Measurements from ENCODE around the gene TGFBRAP1. TPM values are rescaled to one million over a fixed set of nuclear protein-coding genes. Genes with fewer than 3 reads are reported as not detected.
A peak's percentile ranks its signal among the peaks of the same experiment; 100 is the strongest.

Gene TGFBRAP1
- total RNA-seq, 4 donors from 2014 or later = 20.9 to 30.8 (median 23.2) TPM

GRCh38 chr2:105236060-105236424 is 93.5 kb downstream of the TGFBRAP1 start:
- WGBS, 2 donors = 54 to 64% methylated on average over 5 of the region's 5 CpGs
- no peaks in the 10 kb centered on the region for H3K9me3 ChIP-seq
- H3K4me1 ChIP-seq = peaks cover 0 to 4% (median 0%) of the 10 kb centered on the region in 4 donors
- no peaks in the 10 kb centered on the region for H3K36me3 ChIP-seq
- no peak for DNase-seq (ENCODE audit: low spot score in 2 of 2)
- H3K27ac ChIP-seq = no peak overlapping the region
- TF ChIP-seq, protein P1, sequence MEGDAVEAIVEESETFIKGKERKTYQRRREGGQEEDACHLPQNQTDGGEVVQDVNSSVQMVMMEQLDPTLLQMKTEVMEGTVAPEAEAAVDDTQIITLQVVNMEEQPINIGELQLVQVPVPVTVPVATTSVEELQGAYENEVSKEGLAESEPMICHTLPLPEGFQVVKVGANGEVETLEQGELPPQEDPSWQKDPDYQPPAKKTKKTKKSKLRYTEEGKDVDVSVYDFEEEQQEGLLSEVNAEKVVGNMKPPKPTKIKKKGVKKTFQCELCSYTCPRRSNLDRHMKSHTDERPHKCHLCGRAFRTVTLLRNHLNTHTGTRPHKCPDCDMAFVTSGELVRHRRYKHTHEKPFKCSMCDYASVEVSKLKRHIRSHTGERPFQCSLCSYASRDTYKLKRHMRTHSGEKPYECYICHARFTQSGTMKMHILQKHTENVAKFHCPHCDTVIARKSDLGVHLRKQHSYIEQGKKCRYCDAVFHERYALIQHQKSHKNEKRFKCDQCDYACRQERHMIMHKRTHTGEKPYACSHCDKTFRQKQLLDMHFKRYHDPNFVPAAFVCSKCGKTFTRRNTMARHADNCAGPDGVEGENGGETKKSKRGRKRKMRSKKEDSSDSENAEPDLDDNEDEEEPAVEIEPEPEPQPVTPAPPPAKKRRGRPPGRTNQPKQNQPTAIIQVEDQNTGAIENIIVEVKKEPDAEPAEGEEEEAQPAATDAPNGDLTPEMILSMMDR (IDR thresholded peaks at IDR 0.05) = no peak
- no peak for TF ChIP-seq POLR2A (IDR thresholded peaks at IDR 0.05)
- no peak for TF ChIP-seq EP300 (IDR thresholded peaks at IDR 0.05)
- H3K4me3 ChIP-seq = no peak overlapping the region
- H3K27me3 ChIP-seq = no peaks in the 10 kb centered on the region

DNA sequence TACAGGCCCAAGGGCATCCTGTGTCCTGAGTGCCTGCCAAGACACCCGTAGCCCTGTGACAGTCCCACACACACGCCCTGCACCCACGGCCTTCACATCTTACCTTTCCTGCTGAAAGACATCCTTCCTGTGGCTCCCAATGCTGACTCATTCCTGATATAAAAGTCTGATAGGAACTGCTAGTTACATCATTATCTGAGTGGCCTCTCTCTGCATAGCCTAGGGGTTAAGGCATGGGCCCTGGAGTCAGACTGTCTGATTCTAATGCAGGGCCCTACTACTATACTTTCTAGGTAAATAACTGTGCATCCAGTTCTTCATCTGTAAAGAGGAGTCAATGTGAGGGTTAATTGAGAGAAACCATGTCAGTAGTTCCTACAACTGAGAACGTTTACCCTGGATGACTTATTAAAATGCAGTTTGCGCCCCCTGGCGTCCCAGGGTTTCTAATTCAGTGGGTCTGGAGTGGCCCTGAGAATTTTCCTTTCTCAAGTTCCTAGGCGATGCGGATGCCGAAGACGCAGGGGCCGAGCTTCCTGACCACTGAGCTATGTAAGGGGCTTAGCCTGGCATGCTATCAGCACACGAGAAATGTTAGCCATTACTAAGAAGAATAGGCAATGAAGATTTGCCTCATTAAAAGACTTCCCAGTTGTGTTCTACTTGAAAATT is 94.0 kb downstream of the TGFBRAP1 start:
- DNase-seq (ENCODE audit: low spot score in 2 of 2) = peak; percentile 56 to 88
- Histone ChIP-seq H3K27me3 (no peaks in the 10 kb centered on the region), H3K36me3 (no peaks in the 10 kb centered on the region), H3K9me3 (no peaks in the 10 kb centered on the region), H3K4me1 (peaks cover 0 to 4% (median 0%) of the 10 kb centered on the region in 4 donors), H3K27ac (no peak overlapping the region), H3K4me3 (no peak overlapping the region)
- 19 to 20% methylated on average over 12 of the region's 12 CpGs for WGBS, 2 donors
- no peak for TF ChIP-seq EP300 (IDR thresholded peaks at IDR 0.05)
- TF ChIP-seq, protein P1 (IDR thresholded peaks at IDR 0.05) = peak; percentile 22 to 54 (median 38)

DNA sequence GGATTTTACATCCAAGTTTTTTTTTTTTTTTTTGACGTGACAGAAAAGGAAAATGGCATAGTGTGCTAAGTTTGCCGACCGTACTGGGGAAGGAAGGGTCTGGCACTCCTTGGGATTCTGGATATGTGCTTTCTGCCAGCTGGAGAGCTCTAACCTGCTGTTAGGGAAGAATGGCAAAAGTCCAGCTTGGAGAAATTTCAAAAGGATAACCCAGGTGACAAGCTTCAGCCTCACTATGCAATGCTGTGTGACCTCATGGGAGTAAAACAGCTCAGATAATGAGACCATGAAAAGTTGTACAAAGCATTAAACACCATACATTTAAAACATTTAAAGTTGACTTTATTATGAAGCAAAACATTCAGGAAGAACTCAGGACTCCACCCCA is 98.3 kb downstream of the TGFBRAP1 start:
- no peak for DNase-seq (ENCODE audit: low spot score in 2 of 2)
- WGBS, 2 donors = 76 to 77% methylated on average over 3 of the region's 3 CpGs

DNA sequence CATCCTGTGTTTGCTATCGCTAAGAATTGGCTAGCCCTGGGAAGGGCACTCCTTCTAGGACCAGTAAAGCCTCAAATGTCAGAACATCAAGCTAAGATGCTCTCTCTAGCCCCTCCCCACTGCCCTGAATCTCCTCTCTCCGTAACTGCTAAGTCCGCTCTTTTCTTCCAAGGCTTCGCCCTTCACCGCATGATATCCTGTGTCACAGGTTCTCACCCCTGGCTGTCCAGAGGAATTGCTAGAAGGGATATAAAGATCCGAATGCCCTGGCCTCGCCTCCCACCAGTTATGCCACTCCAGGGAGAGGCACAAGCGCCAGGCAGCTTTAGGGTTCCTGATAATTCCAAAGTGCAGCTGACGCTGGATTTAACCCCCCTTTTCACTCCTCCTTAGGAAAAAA is 105.1 kb downstream of the TGFBRAP1 start:
- H3K4me3 ChIP-seq = no peak overlapping the region
- no peaks in the 10 kb centered on the region for H3K9me3 ChIP-seq
- H3K27ac ChIP-seq = no peak overlapping the region
- H3K27me3 ChIP-seq = no peaks in the 10 kb centered on the region
- WGBS, 2 donors = 61 to 62% methylated on average over 9 of the region's 9 CpGs
- no peak for DNase-seq (ENCODE audit: low spot score in 2 of 2)
- H3K4me1 ChIP-seq = no peaks in the 10 kb centered on the region
- TF ChIP-seq EP300 (IDR thresholded peaks at IDR 0.05) = no peak
- TF ChIP-seq, protein P1 (IDR thresholded peaks at IDR 0.05) = no peak
- TF ChIP-seq POLR2A (IDR thresholded peaks at IDR 0.05) = no peak
- no peaks in the 10 kb centered on the region for H3K36me3 ChIP-seq

More for the DNA sequence above, 98.3 kb downstream of the TGFBRAP1 start:
- H3K27me3 ChIP-seq = no peaks in the 10 kb centered on the region
- H3K27ac ChIP-seq = no peak overlapping the region
- no peaks in the 10 kb centered on the region for H3K36me3 ChIP-seq
- TF ChIP-seq, protein P1 (IDR thresholded peaks at IDR 0.05) = no peak
- TF ChIP-seq POLR2A (IDR thresholded peaks at IDR 0.05) (no peak), EP300 (IDR thresholded peaks at IDR 0.05) (no peak)
- no peaks in the 10 kb centered on the region for H3K4me1 ChIP-seq
- H3K9me3 ChIP-seq = no peaks in the 10 kb centered on the region
- no peak overlapping the region for H3K4me3 ChIP-seq

- TF ChIP-seq POLR2A (IDR thresholded peaks at IDR 0.05) (no peak), EP300 (IDR thresholded peaks at IDR 0.05) (no peak)
- TF ChIP-seq, protein P1 (IDR thresholded peaks at IDR 0.05) = no peak
- 73 to 82% methylated on average over 3 of the region's 3 CpGs for WGBS, 2 donors
- Histone ChIP-seq H3K27ac (no peak overlapping the region), H3K9me3 (no peaks in the 10 kb centered on the region), H3K27me3 (no peaks in the 10 kb centered on the region), H3K4me3 (no peak overlapping the region), H3K4me1 (no peaks in the 10 kb centered on the region), H3K36me3 (no peaks in the 10 kb centered on the region)
- DNase-seq (ENCODE audit: low spot score in 2 of 2) = no peak
Measured at GRCh38 chr2:105220604-105221003, 108.9 kb downstream of the TGFBRAP1 start.

All from tibial nerve (tissue), 4 donors.